Heart left ventricle (tissue), 16 donors: ENCODE measurements around the gene ATF7. TPM values are rescaled to one million over a fixed set of nuclear protein-coding genes. Genes with fewer than 3 reads are reported as not detected.
"Not testable (repeated sequence)": the region's sequence is repeated elsewhere in the genome, so short reads cannot be mapped to it uniquely, and the experiment has no call there.

Experiments used
- ATAC-seq, 4 donors: fragments of 200-7000 bp; cut with Tn5 transposase; one replicate each; pipeline ENCODE4 v1.9.1; 2020 to 2022; ENCODE audit warnings: moderate library complexity in 4 of 4, mild to moderate bottlenecking in 3 of 4, moderate number of reproducible peaks in 1 of 4
- DNase-seq, 5 donors: peaks; one replicate each; pipeline ENCODE4 v3.0.0-alpha.2; 2020
- H3K27ac ChIP-seq, 12 donors: fragments of 200-600 bp; sonication (generic) in 4 of 12; one replicate each; pipeline versions ENCODE4 v1.5.0 to v1.8.0; 2016 to 2022; ENCODE audit warnings: mild to moderate bottlenecking in 2 of 12
- H3K27me3 ChIP-seq, 9 donors: fragments of 200-600 bp; sonication (generic) in 2 of 9; one replicate each; pipeline versions ENCODE4 v1.5.1 to v1.8.0; 2016 to 2022; ENCODE audit warnings: mild to moderate bottlenecking in 3 of 9
- H3K36me3 ChIP-seq, 9 donors: fragments of 200-600 bp; sonication (generic) in 2 of 9; one replicate each; pipeline versions ENCODE4 v1.5.0 to v1.8.0; 2018 to 2022; ENCODE audit warnings: mild to moderate bottlenecking in 2 of 9
- H3K4me1 ChIP-seq, 12 donors: fragments of 200-600 bp; sonication (generic) in 4 of 12; one replicate each; pipeline versions ENCODE4 v1.5.0 to v1.8.0; 2016 to 2022; ENCODE audit warnings: mild to moderate bottlenecking in 3 of 12
- H3K4me3 ChIP-seq, 12 donors: fragments of 200-600 bp; sonication (generic) in 4 of 12; one replicate each; pipeline versions ENCODE4 v1.5.0 to v1.8.0; 2017 to 2022; ENCODE audit warnings: mild to moderate bottlenecking in 9 of 12, moderate library complexity in 4 of 12
- H3K9me3 ChIP-seq, 12 donors: fragments of 200-600 bp; sonication (generic) in 4 of 12; one replicate each; pipeline versions ENCODE4 v1.5.0 to v1.8.0; 2016 to 2022; ENCODE audit warnings: mild to moderate bottlenecking in 1 of 12
- POLR2A ChIP-seq, 2 donors: fragments of 450-650 bp; IDR thresholded peaks; one replicate each; pipeline ENCODE4 v1.6.1; 2017; ENCODE audit warnings: antibody characterized with exemption in 2 of 2, mild to moderate bottlenecking in 2 of 2, moderate library complexity in 2 of 2
- WGBS, 4 donors: extraction: QIAGEN DNeasy Blood & Tissue Kit in 2 of 4; methylation state at CpG; one replicate each; pipeline versions ENCODE4 v1.1.5 to v1.1.7; 2013 to 2018; 5-methylcytosine and 5-hydroxymethylcytosine counted together
- intact Hi-C, 10 donors: fragments of 100-400 bp; cut with DNase I; formaldehyde crosslinking; loops; one replicate each; pipeline versions ENCODE4 v1.11.1 to v1.14.2; 2022
- polyA plus RNA-seq, 2 donors: library from polyadenylated mRNA; stranded (reverse); fragments of 200-250 nt; gene quantifications; one replicate each; pipeline ENCODE4 v1.2.3, GENCODE V29; 2013
- total RNA-seq, 9 donors: library from RNA; depleted of rRNA in 2 of 9; stranded (reverse); fragments of >200 nt in 2 of 9; fragmentation: NEBNext Ultra II Directional in 3 of 9; extraction: Animal tissue kit (Norgen Biotek cat#: 25700) in 3 of 9; gene quantifications; one replicate each; pipeline versions ENCODE4 v1.1.0 to v1.2.4, GENCODE V29; 2016 to 2023
- TF ChIP-seq, protein P1 (sequence below), 12 donors: fragments of 200-600 bp; sonication (generic) in 4 of 12; IDR thresholded peaks; one replicate each; pipeline versions ENCODE4 v1.5.0 to v1.8.0; 2018 to 2022; ENCODE audit warnings: antibody characterized with exemption in 12 of 12, mild to moderate bottlenecking in 5 of 12
- donor health status: ischemic (EF 13 %, LVEDD 7.1; RV severe dilation, severe dysfunction).
- donor health status: healthy with polysubstance abuse.
- donor health status: DM: no; HTN: yes; CAD: no.
- donor health status: DM: no; HTN: no; CAD: no.
- donor health status: ischemic (EF 25% LVEDD 6.9; RV normal size, moderate dysfunction).
- donor health status: ischemic (EF 25% LVEDD 5.7; RV mildly dilated, moderate dysfunction).
- donor health status: healthy.
- donor health status: DM: yes; HTN: yes; CAD: no.
- donor health status: ischemic (EF 35%, LVEDD 5.7; RV mildly dilated, moderate dysfunction).
- donor health status: nonischemic (EF 11% LVEDD 7.7; RV severe dilation, severe dysfunction).
- donor health status: DM: yes; HTN: yes; CAD: no.
- donor health status: PGD.
- donor health status: ischemic (EF 29% LVEDD 5.4; RV normal size, mild dysfunction).
- donor health status: nonischemic (EF 23%, LVEDD 6.1; RV moderate dilation, normal function).

Gene ATF7
- total and polyA plus RNA-seq, 11 donors = 20.0 to 43.2 (median 31.8) TPM

DNA sequence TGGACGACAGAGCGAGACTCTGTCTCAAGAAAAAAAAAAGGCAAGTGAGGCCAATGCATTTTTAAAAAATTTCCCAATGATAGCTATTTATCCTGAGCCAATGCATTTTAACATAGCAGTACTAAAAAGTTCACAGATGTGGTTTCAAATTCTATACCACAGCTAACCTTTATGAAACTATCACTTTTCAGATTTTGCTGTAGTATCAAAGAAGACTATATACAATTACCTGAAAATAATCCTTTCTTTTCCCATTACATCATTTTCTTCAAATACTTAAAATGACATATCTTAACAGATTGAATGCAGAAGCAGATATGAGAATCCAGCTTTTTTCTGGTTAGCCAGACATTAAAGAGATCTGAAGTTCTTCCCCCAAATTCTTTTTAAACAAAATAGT lies 13.2 kb downstream of the ATF7 start:
- intact Hi-C loops = loop anchor here in 1 of 10 donors (10.0 kb wide), 1 partner anchor 48 kb away; no protein-coding TSS in a partner anchor
- ATAC-seq (no peak), DNase-seq (no peak)
- H3K27ac ChIP-seq = no peak overlapping the region
- 68 to 79% (median 71%) methylated on average over 2 of the region's 2 CpGs for WGBS, 4 donors
- TF ChIP-seq, protein P1, sequence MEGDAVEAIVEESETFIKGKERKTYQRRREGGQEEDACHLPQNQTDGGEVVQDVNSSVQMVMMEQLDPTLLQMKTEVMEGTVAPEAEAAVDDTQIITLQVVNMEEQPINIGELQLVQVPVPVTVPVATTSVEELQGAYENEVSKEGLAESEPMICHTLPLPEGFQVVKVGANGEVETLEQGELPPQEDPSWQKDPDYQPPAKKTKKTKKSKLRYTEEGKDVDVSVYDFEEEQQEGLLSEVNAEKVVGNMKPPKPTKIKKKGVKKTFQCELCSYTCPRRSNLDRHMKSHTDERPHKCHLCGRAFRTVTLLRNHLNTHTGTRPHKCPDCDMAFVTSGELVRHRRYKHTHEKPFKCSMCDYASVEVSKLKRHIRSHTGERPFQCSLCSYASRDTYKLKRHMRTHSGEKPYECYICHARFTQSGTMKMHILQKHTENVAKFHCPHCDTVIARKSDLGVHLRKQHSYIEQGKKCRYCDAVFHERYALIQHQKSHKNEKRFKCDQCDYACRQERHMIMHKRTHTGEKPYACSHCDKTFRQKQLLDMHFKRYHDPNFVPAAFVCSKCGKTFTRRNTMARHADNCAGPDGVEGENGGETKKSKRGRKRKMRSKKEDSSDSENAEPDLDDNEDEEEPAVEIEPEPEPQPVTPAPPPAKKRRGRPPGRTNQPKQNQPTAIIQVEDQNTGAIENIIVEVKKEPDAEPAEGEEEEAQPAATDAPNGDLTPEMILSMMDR (IDR thresholded peaks at IDR 0.05) = no peak
- TF ChIP-seq POLR2A (IDR thresholded peaks at IDR 0.05) = no peak
- H3K36me3 ChIP-seq = peaks cover 0 to 39% (median 23%) of the 10 kb centered on the region in 9 donors
- no peaks in the 10 kb centered on the region for H3K9me3 ChIP-seq
- H3K4me1 ChIP-seq = peaks cover 0 to 39% (median 19%) of the 10 kb centered on the region in 12 donors
- no peak overlapping the region for H3K4me3 ChIP-seq
- H3K27me3 ChIP-seq = no peaks in the 10 kb centered on the region

DNA sequence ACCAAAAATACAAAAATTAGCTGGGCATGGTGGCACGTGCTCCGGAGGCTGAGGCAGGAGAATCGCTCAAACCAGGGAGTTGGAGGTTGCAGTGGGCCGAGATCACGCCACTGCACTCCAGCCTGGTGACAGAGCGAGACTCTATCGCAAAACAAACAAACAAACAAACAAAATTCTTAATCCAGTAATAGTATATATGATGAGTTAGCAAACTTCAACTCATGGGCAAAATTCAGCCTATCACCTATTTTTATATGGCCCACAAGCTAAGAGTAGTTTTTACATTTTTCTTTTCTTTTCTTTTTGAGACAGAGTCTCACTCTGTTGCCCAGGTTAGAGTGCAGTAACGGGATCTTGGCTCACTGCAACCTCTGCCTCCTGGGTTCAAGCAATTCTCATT lies 14.9 kb downstream of the ATF7 start:
- Histone ChIP-seq H3K36me3 (peaks cover 0 to 39% (median 23%) of the 10 kb centered on the region in 9 donors), H3K9me3 (no peaks in the 10 kb centered on the region), H3K27ac (no peak overlapping the region), H3K27me3 (no peaks in the 10 kb centered on the region), H3K4me3 (no peak overlapping the region), H3K4me1 (peaks cover 0 to 24% (median 5%) of the 10 kb centered on the region in 12 donors)
- WGBS, 4 donors = 91 to 99% (median 96%) methylated on average over 8 of the region's 8 CpGs
- intact Hi-C loops = loop anchor here in 1 of 10 donors (10.0 kb wide), 1 partner anchor 47 kb away; no protein-coding TSS in a partner anchor
- ATAC-seq (no peak), DNase-seq (no peak)
- TF ChIP-seq, protein P1 (IDR thresholded peaks at IDR 0.05) = no peak
- TF ChIP-seq POLR2A (IDR thresholded peaks at IDR 0.05) = no peak

DNA sequence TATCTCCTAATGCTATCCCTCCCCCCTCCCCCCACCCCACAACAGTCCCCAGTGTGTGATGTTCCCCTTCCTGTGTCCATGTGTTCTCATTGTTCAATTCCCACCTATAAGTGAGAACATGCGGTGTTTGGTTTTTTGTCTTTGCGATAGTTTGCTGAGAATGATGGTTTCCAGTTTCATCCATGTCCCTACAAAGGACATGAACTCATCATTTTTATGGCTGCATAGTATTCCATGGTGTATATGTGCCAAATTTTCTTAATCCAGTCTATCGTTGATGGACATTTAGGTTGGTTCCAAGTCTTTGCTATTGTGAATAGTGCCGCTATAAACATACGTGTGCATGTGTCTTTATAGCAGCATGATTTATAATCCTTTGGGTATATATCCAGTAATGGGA lies 19.5 kb downstream of the ATF7 start:
- WGBS, 4 donors = 97 to 99% (median 98%) methylated on average over 3 to 5 of the region's 5 CpGs
- Histone ChIP-seq H3K4me1 (peaks cover 0 to 35% (median 26%) of the 10 kb centered on the region in 12 donors), H3K36me3 (peaks cover 0 to 14% (median 8%) of the 10 kb centered on the region in 9 donors)
- intact Hi-C loops, DNase-seq, H3K27me3 ChIP-seq, ATAC-seq, H3K27ac ChIP-seq, H3K9me3 ChIP-seq, H3K4me3 ChIP-seq: not testable (repeated sequence)

DNA sequence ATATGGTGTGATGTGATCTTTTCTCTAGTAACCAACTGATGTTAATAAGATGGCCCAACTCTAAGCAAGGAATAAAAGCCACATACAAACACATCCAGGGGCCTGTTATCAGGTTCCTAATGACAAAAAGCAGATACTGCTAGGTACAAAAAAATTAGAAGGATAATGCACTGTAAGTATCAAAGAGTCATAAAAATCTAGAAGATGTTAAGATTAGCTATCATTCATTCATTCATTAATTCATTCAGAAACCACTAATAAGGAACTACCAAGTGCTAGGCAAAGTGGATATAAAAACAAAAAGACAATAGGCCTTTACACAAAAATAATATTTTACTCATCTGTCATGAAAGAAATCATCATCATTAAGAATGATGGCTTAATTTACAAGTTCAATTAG lies 21.6 kb downstream of the ATF7 start:
- H3K36me3 ChIP-seq = peaks cover 0 to 20% (median 9%) of the 10 kb centered on the region in 9 donors
- peaks cover 0 to 49% (median 33%) of the 10 kb centered on the region in 12 donors for H3K4me1 ChIP-seq
- DNase-seq (no peak), ATAC-seq (no peak)
- H3K27me3 ChIP-seq = no peaks in the 10 kb centered on the region
- H3K4me3 ChIP-seq = no peak overlapping the region
- TF ChIP-seq, protein P1 (IDR thresholded peaks at IDR 0.05) = no peak
- no peak for TF ChIP-seq POLR2A (IDR thresholded peaks at IDR 0.05)
- intact Hi-C loops = loop anchor here in 1 of 10 donors (5.0 kb wide), 1 partner anchor 73 kb away; the partner anchor contains the start of gene ATP5MC2
- H3K9me3 ChIP-seq = no peaks in the 10 kb centered on the region
- no peak overlapping the region for H3K27ac ChIP-seq

DNA sequence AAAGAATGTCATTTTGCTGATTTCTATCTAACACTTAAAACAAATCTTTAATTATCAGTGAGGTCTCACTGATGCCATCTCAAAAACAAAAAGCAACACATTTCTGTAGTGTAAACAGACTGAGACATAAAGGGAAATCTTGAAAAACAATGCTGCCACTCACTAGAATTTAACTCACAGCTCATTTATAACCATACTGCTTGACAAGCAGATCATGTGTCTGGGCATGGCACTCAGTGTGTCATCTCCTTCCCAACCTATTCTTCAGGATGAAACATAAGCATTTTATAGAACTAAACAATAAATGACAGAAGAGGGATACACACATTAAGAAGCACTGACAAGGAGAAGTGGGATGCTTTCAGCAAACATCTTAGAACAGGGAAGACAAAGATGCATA lies 22.4 kb downstream of the ATF7 start:
- no peak for ATAC-seq
- DNase-seq = no peak
- TF ChIP-seq, protein P1 (IDR thresholded peaks at IDR 0.05) = no peak
- TF ChIP-seq POLR2A (IDR thresholded peaks at IDR 0.05) = no peak

More for the DNA sequence above, 22.4 kb downstream of the ATF7 start:
- Histone ChIP-seq H3K9me3 (no peaks in the 10 kb centered on the region), H3K27ac (peak overlapping the region in 2 of 12 donors; percentile 12 to 64), H3K36me3 (peaks cover 0 to 22% (median 9%) of the 10 kb centered on the region in 9 donors), H3K4me1 (peaks cover 0 to 49% (median 33%) of the 10 kb centered on the region in 12 donors), H3K27me3 (no peaks in the 10 kb centered on the region), H3K4me3 (no peak overlapping the region)
- intact Hi-C loops = loop anchor here in 1 of 10 donors (5.0 kb wide), 1 partner anchor 73 kb away; the partner anchor contains the start of gene ATP5MC2
